A549 treated with GW870086 at 1 μM for 4 hours (cell line): ENCODE data around the gene HOXD4. TPM values are rescaled to one million over a fixed set of nuclear protein-coding genes. Genes with fewer than 3 reads are reported as not detected.

Source experiments
- total RNA-seq: library from RNA; stranded (reverse); fragments of 200-300 nt; extraction: Qiagen RNA extraction; gene quantifications from 5 replicates; pipeline ENCODE4 v1.2.3, GENCODE V29; 2022; ENCODE audit warnings: low read depth

HOXD4 gene
- total RNA-seq: 0.27 to 0.71 TPM (median 0.47 TPM) in 5 replicates

DNA sequence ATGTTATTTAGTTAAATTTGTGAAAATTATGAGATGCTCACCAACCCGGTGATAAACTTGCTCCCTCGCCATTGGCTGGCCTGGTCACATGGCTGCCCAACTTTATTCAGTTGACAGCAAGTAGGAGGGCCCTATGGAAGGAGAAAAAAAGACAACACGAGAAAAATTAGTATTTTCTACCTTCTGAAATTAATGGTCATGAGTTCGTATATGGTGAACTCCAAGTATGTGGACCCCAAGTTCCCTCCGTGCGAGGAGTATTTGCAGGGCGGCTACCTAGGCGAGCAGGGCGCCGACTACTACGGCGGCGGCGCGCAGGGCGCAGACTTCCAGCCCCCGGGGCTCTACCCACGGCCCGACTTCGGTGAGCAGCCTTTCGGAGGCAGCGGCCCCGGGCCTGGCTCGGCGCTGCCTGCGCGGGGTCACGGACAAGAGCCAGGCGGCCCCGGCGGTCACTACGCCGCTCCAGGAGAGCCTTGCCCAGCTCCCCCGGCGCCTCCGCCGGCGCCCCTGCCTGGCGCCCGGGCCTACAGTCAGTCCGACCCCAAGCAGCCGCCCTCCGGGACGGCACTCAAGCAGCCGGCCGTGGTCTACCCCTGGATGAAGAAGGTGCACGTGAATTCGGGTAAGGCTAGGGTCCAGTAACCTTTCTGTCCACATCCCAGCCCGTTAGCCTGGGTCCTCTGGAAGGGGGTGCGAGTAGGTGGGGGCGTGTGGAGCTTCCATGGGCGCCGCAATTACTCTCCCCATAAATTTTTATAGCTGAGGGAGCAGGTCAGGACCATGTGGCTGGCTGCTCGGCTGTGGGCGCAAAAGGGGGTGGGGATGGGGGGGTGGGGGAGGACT, at the start of gene HOXD4:
Gene HOXD4 (plus strand): TSS at position 109 of the 846 bp plus-strand sequence. CDS start 84 bp downstream, at position 193.

DNA sequence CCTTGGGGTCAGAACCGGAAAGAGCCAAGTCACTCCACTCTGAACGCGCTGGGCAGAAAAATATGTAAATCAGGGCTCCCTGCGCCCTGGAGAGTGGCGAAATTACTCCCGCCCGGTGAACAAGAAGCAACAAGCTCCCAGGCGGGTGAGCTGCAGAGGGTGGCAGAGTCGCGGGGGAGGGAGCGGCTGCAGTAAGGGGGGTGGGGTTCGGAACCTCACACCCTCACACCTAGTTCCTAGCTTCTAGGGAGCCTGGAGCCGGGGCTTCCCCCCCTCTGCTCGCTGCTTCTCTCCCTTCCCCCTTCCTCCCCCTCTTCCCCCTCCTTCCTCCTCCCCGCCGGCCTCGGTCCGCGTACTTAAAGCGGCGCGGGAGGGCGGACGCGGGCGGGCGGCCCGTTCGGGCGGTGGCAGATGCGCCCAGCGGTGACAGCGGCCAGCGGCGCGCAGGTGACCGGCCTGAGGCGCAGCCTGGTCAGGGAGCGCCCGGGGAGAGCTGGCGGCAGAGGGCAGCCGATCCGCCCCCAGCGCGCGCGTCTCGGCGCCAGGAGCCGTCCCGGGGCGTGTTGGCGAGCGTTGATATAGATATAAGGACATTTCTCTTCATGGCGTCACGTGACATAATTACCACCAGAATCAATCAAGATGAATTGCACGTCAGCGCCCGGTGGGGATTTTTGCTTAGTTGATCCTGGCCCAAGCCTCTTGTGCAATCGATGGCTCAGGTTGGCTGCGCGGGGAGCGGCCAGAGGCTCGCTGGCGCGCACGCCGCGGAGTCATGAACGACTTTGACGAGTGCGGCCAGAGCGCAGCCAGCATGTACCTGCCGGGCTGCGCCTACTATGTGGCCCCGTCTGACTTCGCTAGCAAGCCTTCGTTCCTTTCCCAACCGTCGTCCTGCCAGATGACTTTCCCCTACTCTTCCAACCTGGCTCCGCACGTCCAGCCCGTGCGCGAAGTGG, 44.5 kb upstream of the HOXD4 start, which contains the start of gene HOXD11:
Gene HOXD11 (plus strand): TSS at position 700 of the 959 bp plus-strand sequence. CDS start 76 bp downstream, at position 776.

DNA sequence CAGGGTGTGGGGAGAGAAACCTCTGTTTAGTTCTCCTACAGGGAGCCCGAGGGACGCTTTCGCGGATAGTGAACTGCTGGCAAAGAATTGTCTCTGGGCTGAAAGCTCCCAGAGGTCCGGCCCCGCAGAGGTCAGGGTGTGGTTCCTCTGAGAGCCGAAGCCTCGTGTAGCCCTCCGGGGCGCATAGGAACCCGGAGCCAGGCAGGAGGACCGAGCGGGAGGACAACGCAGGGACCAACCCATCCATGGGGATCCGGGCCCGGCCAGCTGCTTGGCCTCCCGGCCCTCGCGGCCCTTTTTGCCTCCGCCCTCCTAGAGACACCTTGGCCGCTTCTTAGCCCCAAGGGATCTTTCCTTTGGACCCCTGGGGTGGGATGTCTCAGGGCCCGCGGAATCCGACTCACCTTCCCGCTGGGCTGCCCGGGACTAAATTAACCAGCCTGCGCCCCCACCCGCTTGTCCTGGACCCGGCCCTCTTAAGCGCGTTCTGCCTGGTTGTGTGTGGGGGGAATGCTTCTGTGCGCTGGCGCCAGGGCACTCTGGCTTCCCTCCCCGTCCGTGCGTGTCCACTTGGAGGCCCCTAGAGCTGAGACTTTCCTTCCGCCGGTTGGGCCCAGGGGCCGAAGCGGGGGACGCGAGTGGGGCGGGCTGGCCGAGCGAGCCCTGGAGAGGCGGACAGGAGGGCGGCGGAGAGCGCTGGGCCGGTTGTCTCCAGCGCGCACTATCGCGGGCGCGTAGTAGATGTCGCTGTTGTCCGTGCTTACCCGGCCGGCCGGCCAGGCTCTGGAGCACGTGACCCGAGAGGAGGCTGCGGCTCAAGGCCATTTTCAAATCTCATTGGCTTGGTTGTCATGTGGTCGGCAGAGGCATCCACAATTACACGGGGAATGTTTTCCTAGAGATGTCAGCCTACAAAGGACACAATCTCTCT, 35.2 kb upstream of the HOXD4 start, which contains the start of gene HOXD10:
Gene HOXD10 (plus strand): TSS at position 896 of the 931 bp plus-strand sequence. CDS start 56 bp downstream, outside the sequence.

DNA sequence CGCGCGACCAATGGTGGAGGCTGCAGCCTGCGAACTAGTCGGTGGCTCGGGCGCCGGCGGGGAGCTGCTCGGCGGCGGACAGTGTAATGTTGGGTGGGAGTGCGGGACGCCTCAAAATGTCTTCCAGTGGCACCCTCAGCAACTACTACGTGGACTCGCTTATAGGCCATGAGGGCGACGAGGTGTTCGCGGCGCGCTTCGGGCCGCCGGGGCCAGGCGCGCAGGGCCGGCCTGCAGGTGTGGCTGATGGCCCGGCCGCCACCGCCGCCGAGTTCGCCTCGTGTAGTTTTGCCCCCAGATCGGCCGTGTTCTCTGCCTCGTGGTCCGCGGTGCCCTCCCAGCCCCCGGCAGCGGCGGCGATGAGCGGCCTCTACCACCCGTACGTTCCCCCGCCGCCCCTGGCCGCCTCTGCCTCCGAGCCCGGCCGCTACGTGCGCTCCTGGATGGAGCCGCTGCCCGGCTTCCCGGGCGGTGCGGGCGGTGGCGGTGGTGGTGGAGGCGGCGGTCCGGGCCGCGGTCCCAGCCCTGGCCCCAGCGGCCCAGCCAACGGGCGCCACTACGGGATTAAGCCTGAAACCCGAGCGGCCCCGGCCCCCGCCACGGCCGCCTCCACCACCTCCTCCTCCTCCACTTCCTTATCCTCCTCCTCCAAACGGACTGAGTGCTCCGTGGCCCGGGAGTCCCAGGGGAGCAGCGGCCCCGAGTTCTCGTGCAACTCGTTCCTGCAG, 28.5 kb upstream of the HOXD4 start, which contains the start of gene HOXD9:
Gene HOXD9 (plus strand): TSS at position 37 of the 728 bp plus-strand sequence. CDS start 50 bp downstream, at position 87.

DNA sequence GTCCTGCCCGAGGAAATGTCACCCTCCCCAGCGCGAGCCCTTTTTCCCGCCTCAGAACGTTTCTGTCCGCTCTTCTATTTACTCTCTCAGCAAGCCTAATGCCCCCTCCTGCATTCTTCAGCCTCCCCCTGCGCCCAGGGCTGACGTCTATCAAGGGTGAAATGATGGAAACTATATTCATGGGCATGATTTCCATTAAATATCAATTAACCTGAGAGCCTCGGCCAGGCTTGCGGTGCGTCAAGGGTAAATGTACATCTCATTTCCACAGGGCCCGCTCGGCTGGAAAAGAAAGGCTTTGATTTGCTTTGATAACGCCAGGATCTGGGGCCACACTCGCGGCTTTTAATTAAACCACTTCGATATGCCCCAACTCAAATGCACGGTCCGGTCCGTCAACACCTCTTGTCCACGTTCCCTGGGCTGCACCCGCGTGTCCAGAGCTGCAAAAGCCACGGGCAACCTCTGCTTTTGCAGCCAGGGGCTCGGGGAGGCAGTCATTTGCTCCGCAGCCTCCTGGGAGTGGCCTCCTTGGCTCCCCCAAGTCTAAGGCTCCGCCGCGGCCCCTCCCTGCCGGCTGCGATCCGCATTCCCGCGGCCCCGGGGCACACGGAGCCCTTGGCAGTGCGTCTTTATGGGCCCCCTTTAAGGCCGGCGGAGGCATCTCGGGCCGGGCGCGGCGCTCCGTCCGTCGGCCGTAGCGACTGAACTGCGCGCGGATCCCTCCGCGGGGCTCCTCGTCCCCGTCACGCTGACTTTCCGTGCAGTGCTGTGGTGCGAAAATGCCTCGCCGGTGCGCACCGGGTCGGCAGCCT, 22.2 kb upstream of the HOXD4 start, which contains the start of gene HOXD8:
Gene HOXD8 (plus strand): TSS at position 724 of the 815 bp plus-strand sequence. CDS start 662 bp downstream, outside the sequence.

DNA sequence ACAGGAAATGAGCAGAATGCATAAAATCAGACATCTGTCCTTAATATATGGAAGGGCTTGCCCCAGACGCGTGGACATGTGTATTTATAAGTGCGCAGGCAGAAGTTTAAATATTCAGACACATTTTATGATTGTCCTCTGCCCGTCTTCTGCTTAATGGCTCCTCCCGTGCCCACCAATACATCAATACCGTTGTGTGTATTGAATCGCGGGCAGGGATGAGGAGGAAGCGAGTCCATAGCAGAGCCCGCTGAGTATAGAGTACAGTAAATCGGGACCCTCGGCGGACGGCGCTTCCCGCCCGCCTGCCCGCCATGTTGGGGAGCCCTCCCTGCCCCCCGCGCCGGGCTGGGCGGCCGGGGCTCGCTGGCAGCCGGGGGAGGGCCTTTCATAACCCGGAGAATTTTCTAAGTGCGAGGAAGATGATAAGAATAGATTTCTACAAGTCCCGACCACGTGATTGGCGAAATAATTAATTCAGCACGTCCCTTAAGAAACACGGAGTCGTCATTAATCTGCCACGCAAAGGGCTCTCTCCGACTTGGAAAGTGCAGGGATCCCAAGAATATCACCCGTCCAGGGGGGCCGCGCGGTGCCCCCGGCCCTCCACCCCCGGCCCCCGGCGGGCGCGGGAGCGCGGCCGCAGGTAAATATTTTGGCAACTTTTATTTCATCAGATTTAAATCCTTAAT, 5.6 kb downstream of the HOXD4 start, which contains the start of gene HOXD3:
Gene HOXD3 (plus strand): TSS at position 501 of the 692 bp plus-strand sequence. CDS start 11,808 bp downstream, outside the sequence.

DNA sequence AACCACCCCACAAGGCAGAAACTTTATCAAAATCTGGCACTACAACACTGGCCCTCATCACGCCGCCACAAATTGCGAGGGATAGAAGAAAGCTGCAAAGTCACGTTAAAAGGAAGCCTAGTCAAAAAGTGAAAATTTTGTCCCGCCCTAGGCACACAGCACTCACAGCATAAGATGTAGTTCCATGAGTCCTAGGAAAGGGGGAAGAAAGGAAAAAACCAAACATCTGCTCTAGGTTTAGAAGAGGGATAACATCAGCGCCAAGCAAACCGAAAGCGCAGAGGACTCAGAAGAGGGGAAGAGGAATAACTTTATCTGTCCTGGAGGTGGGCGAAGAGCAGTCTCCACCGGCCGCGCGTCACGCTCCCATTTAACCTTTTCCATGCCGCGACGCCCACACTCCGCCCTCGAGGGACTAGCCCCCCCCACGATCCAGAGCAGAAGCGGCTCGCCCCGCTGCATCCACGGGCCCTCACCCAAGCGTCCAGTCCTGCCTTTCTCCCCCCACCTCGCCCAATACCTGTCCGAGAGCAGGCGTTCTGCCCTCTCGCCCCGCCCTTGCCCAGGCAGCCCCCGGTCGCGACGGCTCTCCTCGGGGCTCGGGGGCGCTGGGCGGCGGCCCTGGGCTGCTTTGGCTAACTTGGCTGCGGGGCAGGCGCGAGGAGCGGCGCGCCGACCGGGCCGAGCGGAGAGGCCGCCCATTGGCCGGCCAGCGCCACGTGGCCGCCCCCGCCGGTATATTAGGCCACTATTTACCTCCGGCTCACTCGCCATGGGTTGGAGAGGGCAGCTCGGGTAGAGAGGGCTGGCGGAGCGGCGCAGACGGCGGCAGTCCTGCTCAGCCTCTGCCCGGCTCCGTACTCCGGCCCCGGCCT, 36.8 kb downstream of the HOXD4 start, which contains the start of gene HOXD1:
Gene HOXD1 (plus strand): TSS at position 770 of the 875 bp plus-strand sequence. CDS start 134 bp downstream, outside the sequence.

Other genes with a start within 250 kb of the HOXD4 start
- gene LNPK, start 149.3 kb upstream of the HOXD4 start, total RNA-seq: 8.3 to 15.2 TPM (median 13.6 TPM) in 5 replicates
- not detected in 5 replicates for gene EVX2, start 67.6 kb upstream of the HOXD4 start, total RNA-seq
- gene HOXD13, start 58.8 kb upstream of the HOXD4 start, total RNA-seq: 0.16 to 0.35 TPM (median 0.19 TPM) in 5 replicates
- gene HOXD12, start 51.8 kb upstream of the HOXD4 start, total RNA-seq: not detected in 5 replicates
- 6.5 to 7.7 TPM (median 6.6 TPM) in 5 replicates for gene HOXD11, start 44.3 kb upstream of the HOXD4 start, total RNA-seq
- gene HOXD10, start 34.8 kb upstream of the HOXD4 start, total RNA-seq: 4.6 to 6.3 TPM (median 5.3 TPM) in 5 replicates
- 0.78 to 1.7 TPM (median 1.2 TPM) in 5 replicates for gene HOXD9, start 28.8 kb upstream of the HOXD4 start, total RNA-seq
- 4.4 to 6.2 TPM (median 4.8 TPM) in 5 replicates for gene HOXD8, start 21.8 kb upstream of the HOXD4 start, total RNA-seq
- 0.07 to 0.20 TPM (median 0.13 TPM) in 4 of 5 replicates, not detected in the other for gene HOXD3, start 5.8 kb downstream of the HOXD4 start, total RNA-seq
- gene HOXD1, start 37.1 kb downstream of the HOXD4 start, total RNA-seq: 0.10 to 0.22 TPM (median 0.20 TPM) in 4 of 5 replicates, not detected in the other
- gene MTX2, start 117.9 kb downstream of the HOXD4 start, total RNA-seq: 39.7 to 44.5 TPM (median 42.4 TPM) in 5 replicates